NCI-H2029 treated with DMSO at 0.1 percent for 48 hours (cell line): ENCODE data around the gene INPP5A.
"Not testable (repeated sequence)": the region's sequence is repeated elsewhere in the genome, so short reads cannot be mapped to it uniquely, and the experiment has no call there.

Experiments used
- DNase-seq: peaks from one replicate; lab custom pipeline; 2025; lab: John Stamatoyannopoulos, UW

INPP5A gene

DNA sequence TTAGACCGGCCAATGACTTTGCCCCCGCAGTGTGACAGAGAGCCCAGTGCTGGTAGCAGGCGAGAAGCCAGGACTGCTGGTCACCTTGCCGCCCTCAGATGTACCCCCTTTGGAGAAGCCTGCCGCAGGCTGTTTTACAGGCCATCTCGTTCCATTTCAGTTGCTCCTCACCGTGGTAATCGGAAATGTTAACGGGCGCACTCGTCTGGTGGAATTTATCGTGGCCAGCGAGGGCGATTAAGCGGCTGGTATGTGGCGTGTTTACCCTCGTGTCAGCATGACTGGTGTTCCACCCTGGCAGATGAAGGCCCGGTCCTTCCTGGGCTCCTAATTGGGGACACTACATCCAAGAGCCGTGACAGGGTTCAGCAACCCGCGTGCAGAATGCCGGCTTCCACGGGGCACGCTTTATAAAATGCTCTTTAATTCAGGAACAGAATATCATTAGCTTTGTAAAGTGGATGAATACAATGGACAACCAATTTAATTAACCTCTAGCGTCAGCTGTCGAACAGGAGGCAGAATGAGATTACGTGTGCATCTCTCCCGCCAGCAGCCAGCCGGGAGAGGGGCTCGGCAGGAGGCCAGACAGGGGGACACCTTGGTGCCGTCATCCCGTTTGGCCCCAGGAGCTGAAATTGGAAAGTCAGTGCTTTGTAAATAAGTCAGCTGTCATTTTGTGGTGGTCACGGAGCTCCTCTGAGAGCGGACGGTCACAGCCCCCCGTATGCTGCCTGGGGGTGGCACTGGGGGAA, 140.1 kb downstream of the INPP5A start:
- DNase-seq: no peak

DNA sequence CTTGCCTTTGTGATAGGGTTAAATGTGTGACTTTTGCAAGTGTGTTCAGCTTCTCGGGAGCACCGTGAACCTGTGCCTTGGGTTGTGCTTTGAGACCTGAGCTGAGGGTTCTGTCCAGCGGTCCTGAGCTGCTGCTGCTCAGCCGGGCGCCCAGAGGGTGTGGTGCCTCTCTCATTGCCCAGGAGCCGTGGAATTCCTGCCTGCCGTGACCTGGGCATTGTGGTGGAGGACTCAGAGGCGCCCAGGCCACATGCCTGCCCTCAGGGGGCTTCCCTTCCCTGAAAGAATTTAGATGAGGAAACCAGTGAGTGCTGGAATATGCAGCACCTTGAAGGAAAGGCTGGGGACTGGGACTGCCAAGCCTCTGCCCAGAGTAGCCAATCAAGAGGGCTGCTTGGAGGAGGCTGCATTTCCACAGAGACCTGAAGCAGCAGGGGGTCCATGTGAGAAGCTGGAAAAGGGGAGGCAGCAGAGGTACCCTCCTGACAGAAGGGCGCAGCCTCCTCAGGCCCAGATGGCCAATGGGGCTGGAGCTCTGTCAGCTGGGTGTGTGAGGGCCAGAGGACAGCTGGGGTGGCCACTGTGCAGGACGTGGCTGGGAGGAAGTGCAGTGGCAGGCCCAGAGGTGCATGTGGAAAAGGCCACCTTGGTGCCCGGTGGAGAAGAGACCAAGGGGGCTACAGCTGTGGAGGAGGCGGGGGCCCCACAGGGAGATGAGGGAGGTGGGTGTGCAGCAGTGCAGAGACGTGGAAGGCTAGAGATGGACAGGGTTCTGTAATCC, 141.0 kb downstream of the INPP5A start:
- no peak for DNase-seq

DNA sequence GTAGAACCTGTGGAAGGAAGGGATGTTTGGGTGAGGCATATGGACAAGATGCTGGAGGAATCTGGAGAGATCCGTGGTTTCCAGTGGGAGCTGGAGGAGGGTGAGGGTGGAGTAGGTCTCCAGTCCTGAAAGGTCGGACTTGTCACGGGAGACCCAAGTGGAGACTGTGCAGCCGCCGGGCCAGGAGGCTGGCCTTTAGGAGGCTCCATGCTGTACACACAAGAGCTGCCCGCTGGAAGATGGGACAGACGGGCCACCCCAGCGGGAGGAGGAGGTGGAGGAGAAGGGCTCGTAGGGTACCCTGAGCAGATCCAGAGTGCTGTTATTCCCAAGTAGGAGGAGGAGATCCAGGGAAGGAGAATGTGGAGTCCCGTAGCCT, 141.6 kb downstream of the INPP5A start:
- DNase-seq: no peak

DNA sequence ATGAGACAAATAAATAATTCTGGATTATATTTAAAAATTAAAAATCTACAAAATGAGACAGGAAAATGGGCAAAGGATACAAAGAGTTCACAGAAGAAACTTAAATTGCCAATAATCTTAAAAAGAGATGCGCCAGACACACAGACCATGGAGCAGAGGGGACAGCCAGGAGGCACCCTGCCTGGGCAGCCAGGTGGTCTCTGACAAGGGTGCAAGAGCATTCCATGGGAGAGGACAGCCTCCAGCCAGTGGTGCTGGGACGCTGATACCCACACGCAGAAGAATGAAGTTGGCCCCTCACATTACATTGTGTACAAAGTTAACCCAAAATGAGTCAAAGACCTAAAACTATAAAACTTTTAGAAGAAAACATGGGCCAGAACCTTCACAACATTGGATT, 142.1 kb downstream of the INPP5A start:
- DNase-seq: no peak

DNA sequence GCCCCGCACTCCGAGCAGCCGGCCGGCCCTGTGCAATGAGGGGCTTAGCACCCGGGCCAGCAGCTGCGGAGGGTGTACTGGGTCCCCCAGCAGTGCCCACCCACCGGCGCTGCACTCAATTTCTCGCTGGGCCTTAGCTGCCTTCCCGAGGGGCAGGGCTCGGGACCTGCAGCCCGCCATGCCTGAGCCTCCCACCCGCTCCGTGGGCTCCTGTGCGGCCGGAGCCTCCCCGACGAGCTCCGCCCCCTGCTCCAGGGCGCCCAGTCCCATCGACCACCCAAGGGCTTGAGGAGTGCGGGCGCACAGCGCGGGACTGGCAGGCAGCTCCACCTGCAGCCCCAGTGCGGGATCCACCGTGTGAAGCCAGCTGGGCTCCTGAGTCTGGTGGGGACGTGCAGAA, 143.2 kb downstream of the INPP5A start:
- DNase-seq: not testable (repeated sequence)

DNA sequence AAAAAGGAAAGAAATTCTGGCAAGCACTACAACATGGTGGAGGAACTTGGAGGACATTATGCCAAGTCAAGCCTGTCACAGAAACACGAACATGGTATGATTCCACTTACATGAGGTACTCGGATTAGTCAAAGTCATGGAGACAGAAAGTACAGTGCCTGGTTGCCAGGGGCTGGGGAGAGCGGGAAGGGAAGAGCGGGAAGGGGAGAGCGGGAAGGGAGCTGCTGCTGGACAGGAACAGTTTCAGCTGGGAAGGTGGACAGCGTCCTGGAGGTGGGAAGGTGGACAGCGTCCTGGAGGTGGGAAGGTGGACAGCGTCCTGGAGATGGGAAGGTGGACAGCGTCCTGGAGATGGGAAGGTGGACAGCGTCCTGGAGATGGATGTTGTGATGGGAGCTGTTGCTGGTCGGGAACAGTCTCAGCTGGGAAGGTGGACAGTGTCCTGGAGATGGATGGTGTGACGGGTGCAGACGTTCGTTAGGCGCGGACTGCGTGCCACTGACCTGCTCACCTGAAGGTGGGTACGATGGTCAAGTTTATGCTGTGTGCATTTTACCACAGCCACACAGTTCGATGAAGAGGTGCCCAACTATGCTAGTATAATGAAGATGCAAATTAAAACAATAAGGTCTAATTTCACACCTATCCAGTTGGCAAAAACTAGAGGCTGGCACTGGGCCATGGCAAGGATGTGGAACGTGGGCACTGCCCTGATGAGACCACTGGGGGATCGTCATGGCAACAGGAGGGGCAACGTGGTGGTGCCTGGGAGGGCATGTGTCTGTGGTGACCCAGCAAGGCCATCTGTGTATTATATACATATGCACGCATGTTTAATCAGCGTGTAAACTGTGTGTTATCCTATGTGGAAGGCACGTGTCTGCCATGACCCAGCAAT, 144.5 kb downstream of the INPP5A start:
- DNase-seq: no peak

DNA sequence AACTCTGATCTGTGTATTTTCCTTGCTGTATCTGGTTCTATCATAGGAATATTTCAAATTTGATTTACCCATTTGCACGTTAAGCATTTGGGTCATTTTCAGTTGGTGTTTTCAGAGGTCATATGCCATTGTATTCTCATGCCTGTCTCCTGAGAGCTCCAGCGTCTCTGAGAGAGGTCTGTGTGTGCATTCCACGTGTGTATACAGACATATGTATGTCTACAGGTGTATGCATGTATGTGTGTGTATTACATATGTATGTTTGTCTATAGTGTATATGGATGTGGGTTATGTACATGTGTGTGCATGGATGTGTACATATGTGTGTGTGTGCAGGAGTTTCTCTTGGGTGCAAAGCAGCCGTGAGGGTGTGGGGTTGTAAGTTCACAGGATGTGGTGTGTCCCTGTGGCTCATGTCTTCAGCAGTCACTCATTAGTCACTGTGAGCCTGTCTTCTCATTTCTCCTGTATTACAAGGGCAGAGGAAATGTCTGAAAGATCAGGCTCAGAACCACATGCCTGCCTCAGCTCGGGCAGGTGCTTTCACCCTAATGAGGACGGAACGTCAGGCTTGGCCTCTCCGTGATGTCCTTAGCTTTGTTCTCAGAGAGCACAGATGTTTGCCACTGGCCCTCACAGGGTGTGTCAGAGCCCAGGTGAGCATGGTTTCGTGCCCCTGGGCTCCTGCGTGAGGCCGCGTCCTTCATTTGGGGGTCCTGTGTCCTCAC, 146.7 kb downstream of the INPP5A start:
- DNase-seq: no peak

DNA sequence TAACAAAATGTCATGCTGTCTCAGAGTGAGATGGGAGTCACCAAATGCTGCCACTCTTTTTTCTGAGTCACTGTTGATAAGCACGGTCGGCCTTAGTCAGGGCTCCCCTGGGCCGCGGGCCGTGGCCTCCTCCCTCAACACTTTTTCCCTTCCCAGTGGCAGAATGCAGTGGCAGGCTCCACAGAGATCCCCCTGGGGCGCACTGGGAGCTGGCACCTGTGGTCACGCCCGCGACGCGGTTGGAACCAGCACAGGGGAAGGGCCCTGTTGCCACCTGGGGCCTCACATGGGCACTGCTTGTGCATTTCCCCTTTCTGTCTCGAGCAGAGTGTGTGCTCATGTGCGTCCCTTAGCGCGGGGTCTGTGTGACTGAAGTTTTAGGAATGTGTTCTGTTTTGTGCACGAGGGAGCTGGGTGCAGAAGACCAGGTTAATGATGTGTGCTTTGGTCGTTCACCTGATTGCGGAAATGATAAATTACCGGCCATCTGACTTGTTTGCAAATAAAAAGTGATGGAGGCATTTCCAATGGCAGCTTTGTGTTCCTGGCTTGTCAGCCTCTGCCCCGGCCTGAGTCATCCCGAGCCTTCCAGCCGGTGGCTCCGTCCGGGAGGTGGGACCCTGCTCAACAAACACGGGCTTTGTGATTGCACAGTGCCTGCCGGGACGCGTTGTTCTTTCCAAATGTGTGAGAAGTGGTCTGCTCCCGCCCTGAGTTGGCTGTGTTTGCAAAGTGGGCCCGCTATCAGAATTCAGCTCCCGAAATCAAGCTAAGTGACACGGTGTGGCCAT, 147.7 kb downstream of the INPP5A start:
- DNase-seq: no peak

DNA sequence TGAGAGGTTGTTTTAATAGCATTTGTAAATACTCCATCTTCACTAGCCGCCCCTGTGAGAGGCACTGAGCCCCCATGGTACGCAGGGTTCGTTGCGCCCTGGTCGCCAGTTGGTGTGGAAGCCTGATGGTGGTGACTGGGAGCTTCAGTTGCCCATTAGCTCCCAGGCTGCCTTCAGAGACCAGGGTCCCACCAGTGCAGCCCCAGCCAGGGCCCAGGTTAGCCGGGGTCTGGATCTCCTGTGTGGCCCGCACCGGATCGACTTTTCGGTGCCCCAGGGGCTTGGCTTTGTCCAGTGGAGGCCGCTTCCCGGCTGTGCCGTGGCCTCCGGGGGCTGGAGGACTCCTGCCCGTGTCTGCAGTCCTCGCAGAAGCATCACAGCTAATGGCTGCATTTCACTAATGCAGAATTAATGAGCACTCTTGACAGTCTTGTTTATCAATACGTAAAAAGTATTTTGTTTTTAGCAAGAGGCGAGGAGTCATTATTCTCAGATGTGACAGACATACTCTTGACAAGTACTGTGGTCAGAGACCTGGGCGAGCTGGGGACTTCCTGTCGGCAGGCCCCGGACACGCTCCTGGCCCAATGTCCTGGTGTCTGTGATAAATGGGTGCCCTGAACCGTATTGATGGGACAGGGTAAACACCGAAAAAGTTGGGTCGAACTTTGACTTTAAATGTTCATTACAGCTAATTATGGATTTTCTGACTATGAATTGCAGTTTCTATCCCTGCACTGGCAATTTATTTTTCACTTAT, 148.5 kb downstream of the INPP5A start:
- DNase-seq: no peak

DNA sequence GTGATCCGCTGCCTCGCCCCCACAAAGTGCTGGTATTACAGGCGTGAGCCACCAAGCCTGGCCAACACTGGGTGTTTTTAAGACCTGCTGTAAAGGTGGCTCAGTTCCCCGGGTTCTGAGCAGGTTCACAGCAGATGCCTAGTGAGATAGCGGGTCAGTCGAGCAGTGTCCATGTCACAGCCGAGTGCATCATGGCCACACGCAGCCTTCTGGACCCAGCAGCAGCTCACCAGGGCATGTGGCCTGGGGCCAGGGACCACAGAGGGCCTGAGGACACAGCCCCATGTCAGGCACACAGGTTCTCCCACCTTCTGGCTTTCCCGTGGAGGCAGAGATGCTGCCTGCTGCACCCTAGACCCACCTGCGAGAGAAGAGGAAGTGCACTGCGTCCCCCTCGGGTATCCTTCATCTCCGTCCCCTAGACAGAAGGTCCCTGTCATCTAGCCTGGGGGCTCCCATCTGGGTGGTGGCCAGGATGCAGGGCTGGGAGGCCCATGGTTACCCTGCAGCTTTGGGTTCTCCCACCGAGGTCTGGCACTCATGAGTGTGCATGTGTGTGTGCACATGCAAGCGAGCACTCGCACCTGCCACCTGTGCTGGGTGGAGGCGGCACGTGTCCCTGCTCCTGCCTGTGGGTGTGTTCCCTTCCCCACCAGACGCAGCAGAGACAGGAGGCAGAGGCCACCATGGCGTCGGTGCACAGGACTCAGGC, 149.8 kb downstream of the INPP5A start:
- no peak for DNase-seq

DNA sequence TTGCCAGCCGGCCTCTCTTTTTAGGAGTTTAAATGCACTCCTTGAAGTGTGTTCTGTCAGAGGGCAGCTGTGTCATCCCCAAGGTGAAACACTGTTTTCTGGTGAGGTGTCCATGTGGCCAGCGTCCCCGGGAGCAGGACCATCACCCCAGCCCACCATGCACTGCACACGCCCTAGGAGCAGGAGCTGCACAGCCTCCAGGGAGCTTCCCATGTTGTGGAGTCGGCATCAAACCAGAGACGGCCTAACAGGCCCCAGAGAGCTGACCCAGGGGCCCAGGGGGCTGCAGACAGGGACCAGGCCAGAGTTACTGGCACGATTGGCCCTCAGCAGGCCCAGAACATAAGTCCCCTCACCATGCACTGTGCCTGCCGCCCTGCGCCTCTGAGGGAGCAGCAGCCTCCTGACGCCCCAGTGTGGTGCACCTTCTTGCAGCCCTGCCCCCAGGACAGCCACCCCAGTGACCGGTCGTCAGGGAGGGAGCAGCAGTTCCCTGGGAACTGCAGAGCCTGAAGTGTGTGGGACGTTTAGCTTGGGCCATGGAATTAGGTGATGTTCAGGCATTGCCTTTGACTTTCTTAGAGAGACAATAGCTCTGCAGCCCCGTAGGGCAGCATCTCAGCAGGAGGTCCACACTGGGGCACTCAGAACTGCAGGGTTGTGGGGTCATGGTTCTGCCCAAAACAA, 150.4 kb downstream of the INPP5A start:
- no peak for DNase-seq

DNA sequence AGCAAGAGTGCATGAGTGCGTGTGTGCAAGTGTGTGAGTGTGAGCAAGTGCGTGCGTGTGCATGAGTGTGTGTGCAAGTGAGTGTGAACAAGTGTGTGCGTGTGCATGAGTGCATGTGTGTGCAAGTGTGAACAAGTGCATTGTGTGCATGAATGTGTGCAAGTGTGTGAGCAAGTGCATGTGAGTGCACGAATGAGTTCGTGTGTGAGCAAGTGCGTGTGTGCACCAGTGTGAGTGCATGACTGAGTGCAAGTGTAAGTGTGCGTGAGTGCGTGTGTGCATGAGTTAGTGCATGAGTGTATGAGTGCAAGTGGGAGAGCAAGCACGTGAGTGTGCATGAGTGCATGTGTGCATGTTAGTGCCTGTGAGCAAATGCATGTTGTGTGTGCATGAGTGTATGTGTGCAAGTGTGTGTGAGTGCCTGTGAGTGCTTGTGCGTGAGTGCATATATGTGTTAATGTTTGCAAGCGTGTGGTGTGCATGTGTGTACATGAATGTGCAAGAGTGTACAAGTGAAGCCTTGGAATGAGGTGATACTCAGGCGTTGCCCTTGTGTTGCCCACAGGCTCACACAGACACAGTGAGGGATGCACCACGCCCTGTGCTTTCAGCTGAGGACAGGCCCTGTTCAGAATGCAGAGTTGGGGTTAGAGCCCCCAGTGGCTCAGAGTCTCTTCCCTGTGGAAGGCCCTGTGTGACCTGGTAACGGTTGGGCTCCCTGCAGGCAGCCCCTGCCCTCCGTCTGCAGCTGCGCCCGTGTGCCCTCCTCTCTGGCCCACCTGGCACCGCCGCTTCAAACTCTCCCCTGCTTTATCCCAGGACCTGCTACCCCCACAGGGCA, 151.2 kb downstream of the INPP5A start:
- DNase-seq: no peak

DNA sequence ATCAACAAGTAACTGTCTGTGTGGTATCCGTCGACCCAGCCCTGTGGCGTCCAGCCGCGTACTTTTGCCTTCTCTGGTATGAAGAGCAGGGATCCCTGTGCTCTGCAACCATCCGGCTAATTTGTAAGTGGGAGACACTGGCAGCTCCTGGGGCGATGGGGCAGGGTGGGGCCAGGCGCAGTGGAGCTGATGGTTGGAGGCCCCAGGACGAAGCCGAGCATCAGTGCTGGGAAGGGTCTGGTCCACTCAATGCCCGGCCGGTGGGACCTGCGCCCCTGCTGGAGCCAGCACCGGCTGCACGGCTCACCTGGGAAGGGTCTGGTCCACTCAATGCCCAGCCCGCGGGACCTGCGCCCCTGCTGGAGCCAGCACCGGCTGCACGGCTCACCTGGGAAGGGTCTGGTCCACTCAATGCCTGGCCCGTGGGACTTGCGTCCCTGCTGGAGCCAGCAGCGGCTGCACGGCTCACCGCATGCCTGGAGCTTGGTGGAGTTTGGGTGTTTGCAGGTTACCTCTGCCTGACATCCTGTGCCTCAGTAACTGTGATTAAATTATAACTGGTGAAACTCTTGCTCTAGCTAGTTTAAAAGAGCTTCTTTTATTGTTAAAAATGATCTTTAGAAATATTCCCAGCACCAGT, 152.3 kb downstream of the INPP5A start:
- DNase-seq: no peak

DNA sequence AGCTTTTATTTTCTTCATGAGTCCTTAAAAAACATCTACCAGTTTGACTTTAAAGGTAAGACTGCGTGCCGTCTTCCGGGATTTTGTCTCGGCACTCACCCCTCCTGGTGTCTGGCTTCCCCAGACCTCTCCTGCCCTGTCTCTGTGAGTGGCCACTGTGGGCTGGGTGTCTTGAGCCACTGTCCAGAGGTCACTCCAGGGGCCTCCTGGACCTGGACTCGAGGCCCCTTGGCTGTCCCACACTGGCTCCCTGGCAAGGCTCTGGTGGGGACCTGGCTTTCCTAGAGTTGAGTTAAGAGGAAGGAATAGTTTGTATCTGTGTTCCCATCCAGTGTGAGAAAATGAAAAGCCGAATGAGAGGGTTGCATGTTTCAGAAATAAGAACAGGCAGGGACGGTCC, 152.8 kb downstream of the INPP5A start:
- no peak for DNase-seq

DNA sequence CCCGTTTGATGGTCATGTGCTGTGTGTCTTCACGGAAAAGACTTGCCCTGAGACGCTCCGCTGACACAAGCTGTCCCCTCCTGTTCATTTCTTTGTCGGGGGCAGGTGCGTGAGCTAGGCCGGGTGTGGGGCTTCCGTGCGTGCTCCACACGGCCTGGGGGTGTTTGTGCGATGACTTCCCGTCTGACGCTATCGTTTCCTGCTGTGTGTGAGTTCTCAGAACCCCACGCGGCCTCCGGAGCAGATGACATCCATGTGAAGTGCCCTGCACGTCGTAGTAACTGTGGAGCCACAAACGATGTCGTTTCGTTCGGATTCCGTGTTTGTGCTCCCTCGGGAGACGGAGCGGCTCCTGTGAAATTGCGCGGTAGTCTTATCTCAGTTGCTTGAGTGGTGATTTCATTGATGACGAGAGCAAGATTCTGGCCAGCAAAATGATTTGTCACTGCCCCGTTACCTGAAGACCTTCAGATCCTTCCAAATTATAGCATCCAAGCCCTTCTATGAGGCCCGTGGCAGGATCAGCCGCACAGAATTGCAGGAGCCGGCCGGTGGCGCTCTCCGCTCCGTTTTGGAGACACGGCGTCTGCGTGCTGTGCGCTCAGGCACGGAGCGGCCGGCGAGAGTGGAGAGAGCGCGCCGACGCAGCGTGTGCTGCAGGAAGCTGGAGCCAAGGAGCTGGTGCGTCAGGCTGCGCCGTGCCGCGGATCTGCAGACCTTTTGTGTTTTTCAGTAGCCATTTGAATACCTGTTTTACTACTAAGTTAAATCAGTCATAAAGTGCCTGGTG, 153.4 kb downstream of the INPP5A start:
- no peak for DNase-seq

DNA sequence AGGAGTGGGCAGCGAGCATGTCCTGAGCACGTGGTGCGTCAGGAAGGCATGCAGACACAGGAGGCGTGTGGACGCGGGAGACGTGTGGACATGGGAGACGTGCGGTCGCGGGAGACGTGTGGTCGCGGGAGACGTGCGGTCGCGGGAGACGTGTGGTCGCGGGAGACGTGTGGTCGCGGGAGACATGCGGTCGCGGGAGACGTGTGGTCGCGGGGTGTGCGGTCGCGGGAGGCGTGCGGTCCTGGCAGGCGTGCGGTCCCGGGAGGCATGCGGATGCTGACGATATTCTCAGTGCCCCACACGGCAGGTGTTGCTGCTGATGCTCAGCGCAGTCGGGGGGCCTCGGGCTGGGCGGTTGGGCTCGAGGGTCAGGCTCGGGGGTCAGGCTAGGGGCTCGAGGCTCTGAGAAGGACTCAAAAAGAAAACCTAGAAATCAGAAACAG, 154.1 kb downstream of the INPP5A start:
- no peak for DNase-seq

DNA sequence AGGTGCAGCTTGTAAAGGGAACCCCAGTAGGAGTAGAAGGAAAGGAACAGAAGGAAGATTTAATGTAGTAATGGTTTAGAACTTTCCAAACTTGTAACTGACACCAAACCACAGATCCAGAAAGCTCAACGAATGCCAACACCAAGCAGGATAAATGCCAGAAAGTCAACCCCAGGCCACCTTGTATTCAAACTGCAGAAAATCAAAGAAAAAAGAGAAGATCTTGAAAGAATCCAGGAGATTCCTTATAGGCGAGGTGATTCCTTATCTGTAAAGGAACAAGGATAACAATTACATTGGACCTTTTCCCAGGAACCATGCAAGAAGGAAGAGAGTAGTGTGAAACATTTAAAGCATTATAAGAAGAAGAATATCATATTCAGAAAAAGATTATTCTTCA, 154.7 kb downstream of the INPP5A start:
- no peak for DNase-seq
